D721Med (cell line): ENCODE measurements around the gene TMEM187.

Source experiments
- DNase-seq: peaks from one replicate; pipeline ENCODE4 v3.0.0; 2011; ENCODE audit warnings: low spot score; ENCODE audit not compliant: insufficient read length
- FAIRE-seq: peaks from 2 replicates; lab custom pipeline; 2011; peaks lifted over from hg19 to GRCh38; lab: Jason Lieb, UNC
- CTCF ChIP-seq: IDR thresholded peaks from 2 replicates; pipeline ENCODE4 v1.5.1; 2012; ENCODE audit warnings: mild to moderate bottlenecking, control low read depth; ENCODE audit not compliant: insufficient read depth; ENCODE audit errors: missing control alignments

Gene TMEM187

GRCh38 chrX:153972368-153973126 lies at the start of gene TMEM187:
TMEM187 (plus strand) TSS chrX:153972754; CDS start chrX:153982063, 9,309 bp downstream.
- DNase-seq (peak; percentile 74), FAIRE-seq (no peak)
- TF ChIP-seq CTCF = no peak

DNA sequence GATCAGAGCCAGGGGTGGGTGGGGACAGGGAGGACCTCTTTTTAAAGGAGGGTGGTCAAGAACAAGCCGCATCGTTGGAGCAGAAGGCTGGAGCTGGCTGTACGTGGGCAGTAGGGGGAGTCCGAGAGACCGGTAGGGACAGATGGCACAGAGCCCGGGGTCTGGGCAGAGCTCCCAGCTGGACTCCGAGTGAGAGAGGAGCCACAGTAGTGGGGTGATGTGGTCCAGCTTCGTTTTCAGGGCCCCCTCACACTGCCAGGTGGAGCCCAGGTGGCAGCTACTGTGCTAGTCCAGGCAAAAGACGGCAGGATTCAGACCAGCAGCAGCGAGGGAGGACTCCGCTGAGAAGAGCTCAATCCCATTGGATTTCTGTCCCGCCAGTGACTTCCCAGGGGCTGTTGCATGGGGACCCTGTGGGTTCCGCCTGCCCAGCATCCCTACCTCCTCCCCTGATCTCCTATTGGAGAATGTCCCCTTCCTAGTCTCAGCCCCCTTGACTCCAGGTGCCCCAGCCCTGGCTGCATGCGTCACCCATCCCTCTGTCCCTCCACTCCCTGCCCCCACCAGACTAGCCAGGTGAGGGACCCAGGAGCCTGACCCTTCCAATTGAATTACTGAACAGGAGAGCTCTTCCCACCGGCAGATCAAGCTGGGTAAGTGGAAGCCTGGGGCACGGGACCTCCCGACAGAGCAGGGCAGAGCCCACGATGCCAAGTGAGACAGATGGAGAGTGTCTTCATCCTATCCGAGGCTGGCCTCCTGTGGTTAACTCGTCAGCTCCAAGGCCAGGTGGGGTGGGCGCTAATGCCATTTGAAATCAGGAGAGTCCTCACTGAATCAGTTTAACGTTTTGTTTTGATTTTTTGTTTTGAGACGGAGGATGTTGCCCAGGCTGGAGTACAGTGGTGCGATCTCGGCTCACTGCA lies 49.4 kb upstream of the TMEM187 start:
- no peak for DNase-seq
- TF ChIP-seq CTCF = peak; percentile 47
- FAIRE-seq = no peak

- FAIRE-seq (no peak), DNase-seq (peak; percentile 49)
- no peak for TF ChIP-seq CTCF
Measured at GRCh38 chrX:153924149-153924861, 48.2 kb upstream of the TMEM187 start.

- no peak for TF ChIP-seq CTCF
- no peak for DNase-seq
- FAIRE-seq = no peak
Measured at GRCh38 chrX:153925387-153925738, 47.2 kb upstream of the TMEM187 start.

DNA sequence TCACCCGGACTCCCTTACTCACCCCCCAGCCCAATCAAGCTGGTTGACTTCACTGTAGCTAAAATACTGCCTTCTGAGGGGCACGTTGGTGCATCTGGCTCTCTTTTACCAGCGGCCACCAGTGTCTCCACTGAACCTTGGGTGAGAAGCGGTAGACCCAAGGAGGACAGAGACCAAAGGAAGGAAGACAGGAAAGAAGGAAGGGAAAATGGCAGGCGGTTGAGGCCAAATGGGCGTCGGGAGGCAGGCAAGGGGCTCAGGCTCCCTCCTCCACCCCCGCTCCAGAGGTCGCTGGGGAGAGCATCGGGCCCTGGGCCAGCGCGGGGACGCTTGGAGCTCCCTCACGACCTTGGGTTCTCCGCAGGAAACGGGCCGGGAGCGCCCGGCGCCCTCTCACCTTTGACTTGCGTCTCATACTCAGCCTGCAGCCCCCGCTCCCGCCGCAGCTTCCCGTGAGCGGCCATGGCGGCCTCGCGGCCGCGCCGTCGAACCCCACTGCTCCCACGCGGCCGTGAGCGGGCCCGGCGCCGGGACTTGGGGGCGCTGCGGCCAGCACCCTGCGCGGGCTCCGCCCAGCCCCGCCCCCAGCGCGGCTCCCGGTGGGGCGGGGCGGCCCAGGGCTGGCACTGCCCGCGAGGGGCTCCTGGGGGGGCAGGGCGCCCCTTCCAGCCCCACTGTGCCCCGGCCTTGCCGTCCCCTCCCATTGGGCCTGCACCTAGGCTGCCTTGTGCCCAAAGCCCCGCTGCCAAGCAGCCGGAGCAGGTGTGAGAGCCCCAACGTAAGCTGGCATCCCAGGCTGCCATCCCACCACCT lies 46.6 kb upstream of the TMEM187 start, which contains the start of gene ARHGAP4:
ARHGAP4 (minus strand) TSS at position 526 of the 813 bp plus-strand sequence; CDS start at position 464, 62 bp downstream.
- DNase-seq (no peak), FAIRE-seq (no peak)
- no peak for TF ChIP-seq CTCF

DNA sequence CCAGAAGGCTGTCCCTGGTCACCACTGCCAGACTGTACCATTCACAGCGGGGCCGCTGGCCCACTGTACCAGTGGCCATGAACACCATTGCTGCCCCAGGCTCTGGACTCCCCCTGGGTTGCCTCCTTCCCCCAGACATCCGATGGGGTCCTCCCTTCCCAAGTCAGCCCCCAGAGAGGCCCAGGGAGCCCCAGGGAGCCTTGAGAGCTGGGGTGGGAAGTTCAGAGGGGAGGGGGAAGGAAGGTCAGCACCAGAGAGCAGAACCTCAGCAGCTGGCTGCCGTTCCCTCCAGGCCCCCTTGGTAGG lies 46.0 kb upstream of the TMEM187 start:
- DNase-seq (no peak), FAIRE-seq (no peak)
- TF ChIP-seq CTCF = no peak
